ENCODE results near the gene HSD17B3.

HSD17B3 gene

DNA sequence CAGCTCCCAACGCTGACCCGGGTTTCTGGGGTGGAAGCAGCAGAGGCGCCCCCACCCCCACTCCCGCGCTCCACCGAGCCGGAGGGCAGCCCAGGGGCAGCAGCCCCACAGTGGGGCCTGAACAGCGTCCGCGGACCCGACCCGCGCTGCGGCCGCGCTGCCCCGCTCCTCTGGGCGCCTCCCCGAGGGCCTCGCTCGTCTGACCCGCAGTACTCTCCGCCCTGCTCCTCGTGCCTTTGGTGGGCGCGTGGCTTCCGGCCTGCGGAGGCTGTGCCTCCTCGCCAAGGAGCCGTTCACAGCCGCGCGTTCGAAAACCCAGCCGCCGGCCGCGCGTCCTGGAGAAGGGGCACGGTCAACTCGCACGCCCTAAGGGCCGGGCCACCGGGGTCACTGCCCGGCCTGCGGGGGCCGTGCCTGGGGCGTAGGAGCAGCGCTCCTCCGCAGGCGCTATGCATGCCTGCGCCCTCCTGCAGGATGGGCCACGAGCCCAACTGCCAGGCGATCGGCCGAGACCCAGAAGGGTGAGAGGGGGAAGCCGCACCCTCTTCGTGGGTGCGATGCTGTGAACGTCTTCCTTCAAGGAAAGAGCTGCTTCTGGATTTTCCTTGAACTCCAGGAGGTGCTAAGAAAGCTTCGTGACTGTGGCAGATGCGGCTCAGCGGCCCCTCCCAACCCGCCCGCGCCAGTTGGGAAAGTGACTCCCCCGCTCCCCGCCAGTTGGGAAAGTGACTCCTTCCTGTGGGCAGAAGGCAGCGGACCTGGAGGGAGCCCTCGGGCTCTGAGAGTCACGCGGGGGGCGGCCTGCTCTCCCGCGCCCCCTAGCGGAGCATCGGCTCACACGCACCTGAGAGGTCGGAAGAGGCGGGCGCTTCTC lies 82.7 kb downstream of the HSD17B3 start:
- no peaks in the 10 kb centered on the region for H3K9me3 ChIP-seq (ENCODE audit: control insufficient read depth, low read length)
- H3K4me2 ChIP-seq (ENCODE audit: low read length), result peak overlapping the region; percentile 50
- H3K4me3 ChIP-seq (ENCODE audit: low read depth, low read length), result no peak overlapping the region
- peak; percentile 38 for TF ChIP-seq CTCF (IDR thresholded peaks at IDR 0.05)
- no peak overlapping the region for H3K9ac ChIP-seq
- no peaks in the 10 kb centered on the region for H3K79me2 ChIP-seq
- H3K36me3 ChIP-seq (ENCODE audit: control insufficient read depth, insufficient read depth, low read length), result no peaks in the 10 kb centered on the region
- no peak overlapping the region for H3K27ac ChIP-seq
- no peaks in the 10 kb centered on the region for H3K4me1 ChIP-seq
- H3K27me3 ChIP-seq (ENCODE audit: control insufficient read depth, insufficient read depth, low read length), result no peaks in the 10 kb centered on the region
- peak overlapping the region; percentile 64 for H2AFZ ChIP-seq

GRCh38 chr9:96217754-96218693 lies 84.0 kb downstream of the HSD17B3 start:
- H3K9me3 ChIP-seq (ENCODE audit: control insufficient read depth, low read length), result no peaks in the 10 kb centered on the region
- peak overlapping the region; percentile 80 for H3K4me2 ChIP-seq (ENCODE audit: low read length)
- peak; percentile 85 for TF ChIP-seq CTCF (IDR thresholded peaks at IDR 0.05)
- H3K9ac ChIP-seq, result no peak overlapping the region
- H3K4me3 ChIP-seq (ENCODE audit: low read depth, low read length), result peak overlapping the region; percentile 45
- no peaks in the 10 kb centered on the region for H3K79me2 ChIP-seq
- H3K36me3 ChIP-seq (ENCODE audit: control insufficient read depth, insufficient read depth, low read length), result no peaks in the 10 kb centered on the region
- no peaks in the 10 kb centered on the region for H3K27me3 ChIP-seq (ENCODE audit: control insufficient read depth, insufficient read depth, low read length)
- H3K27ac ChIP-seq, result no peak overlapping the region
- no peaks in the 10 kb centered on the region for H3K4me1 ChIP-seq
- peak overlapping the region; percentile 73 for H2AFZ ChIP-seq

DNA sequence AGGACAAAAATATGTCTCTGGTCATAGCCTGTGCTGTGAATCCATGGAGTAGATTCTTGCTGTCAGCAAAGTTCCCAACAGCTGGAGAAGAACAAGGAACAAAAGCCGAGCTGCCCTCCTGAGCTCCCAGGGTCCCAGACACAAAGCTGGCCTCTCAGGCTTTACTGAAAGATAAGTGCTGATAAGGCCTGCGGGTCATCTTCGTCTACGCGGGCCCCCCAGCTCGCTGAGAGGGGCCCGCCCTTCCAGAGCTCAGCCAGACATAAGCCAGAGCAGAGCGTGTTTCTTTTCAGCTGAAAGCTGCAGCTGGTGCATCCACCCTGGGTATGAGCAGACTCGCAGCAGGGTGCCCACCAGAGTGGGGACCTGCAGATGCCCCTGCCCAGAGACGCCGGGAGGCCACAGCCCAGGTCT lies 84.7 kb downstream of the HSD17B3 start:
- H3K27ac ChIP-seq, result no peak overlapping the region
- TF ChIP-seq CTCF (IDR thresholded peaks at IDR 0.05), result no peak
- no peaks in the 10 kb centered on the region for H3K27me3 ChIP-seq (ENCODE audit: control insufficient read depth, insufficient read depth, low read length)
- H3K9me3 ChIP-seq (ENCODE audit: control insufficient read depth, low read length), result no peaks in the 10 kb centered on the region
- no peak overlapping the region for H3K4me2 ChIP-seq (ENCODE audit: low read length)
- no peak overlapping the region for H2AFZ ChIP-seq
- no peak overlapping the region for H3K9ac ChIP-seq
- no peak overlapping the region for H3K4me3 ChIP-seq (ENCODE audit: low read depth, low read length)
- H3K4me1 ChIP-seq, result no peaks in the 10 kb centered on the region
- no peaks in the 10 kb centered on the region for H3K79me2 ChIP-seq
- H3K36me3 ChIP-seq (ENCODE audit: control insufficient read depth, insufficient read depth, low read length), result no peaks in the 10 kb centered on the region

GRCh38 chr9:96216583-96216982 lies 85.4 kb downstream of the HSD17B3 start:
- no peaks in the 10 kb centered on the region for H3K36me3 ChIP-seq (ENCODE audit: control insufficient read depth, insufficient read depth, low read length)
- no peak overlapping the region for H3K27ac ChIP-seq
- no peak overlapping the region for H3K4me3 ChIP-seq (ENCODE audit: low read depth, low read length)
- H3K79me2 ChIP-seq, result no peaks in the 10 kb centered on the region
- no peak overlapping the region for H3K9ac ChIP-seq
- no peak overlapping the region for H2AFZ ChIP-seq
- no peaks in the 10 kb centered on the region for H3K27me3 ChIP-seq (ENCODE audit: control insufficient read depth, insufficient read depth, low read length)
- H3K9me3 ChIP-seq (ENCODE audit: control insufficient read depth, low read length), result no peaks in the 10 kb centered on the region
- H3K4me2 ChIP-seq (ENCODE audit: low read length), result no peak overlapping the region
- TF ChIP-seq CTCF (IDR thresholded peaks at IDR 0.05), result no peak
- no peaks in the 10 kb centered on the region for H3K4me1 ChIP-seq

All from parathyroid adenoma (tissue), 2 donors.